GM13977 (cell line): ENCODE data around the gene NTM.

Experiments used
- DNase-seq: peaks from one replicate; pipeline ENCODE4 v3.0.0; 2012; ENCODE audit warnings: low spot score
- in situ Hi-C: fragments of 300-500 bp; cut with MboI; formaldehyde crosslinking; loops from one replicate; pipeline ENCODE4 v1.12.0; 2022; ENCODE audit warnings: low sequenced_read_pairs, low pct_unique_long_range_greater_than_20kb, mixed read lengths, inconsistent platforms; ENCODE audit not compliant: unreplicated experiment
- TF ChIP-seq, protein P1 (sequence below): IDR thresholded peaks from 2 replicates; pipeline ENCODE4 v1.5.1; 2012; ENCODE audit warnings: mild to moderate bottlenecking, control low read depth; ENCODE audit not compliant: insufficient read depth; ENCODE audit errors: extremely low read depth, missing control alignments

The NTM gene

DNA sequence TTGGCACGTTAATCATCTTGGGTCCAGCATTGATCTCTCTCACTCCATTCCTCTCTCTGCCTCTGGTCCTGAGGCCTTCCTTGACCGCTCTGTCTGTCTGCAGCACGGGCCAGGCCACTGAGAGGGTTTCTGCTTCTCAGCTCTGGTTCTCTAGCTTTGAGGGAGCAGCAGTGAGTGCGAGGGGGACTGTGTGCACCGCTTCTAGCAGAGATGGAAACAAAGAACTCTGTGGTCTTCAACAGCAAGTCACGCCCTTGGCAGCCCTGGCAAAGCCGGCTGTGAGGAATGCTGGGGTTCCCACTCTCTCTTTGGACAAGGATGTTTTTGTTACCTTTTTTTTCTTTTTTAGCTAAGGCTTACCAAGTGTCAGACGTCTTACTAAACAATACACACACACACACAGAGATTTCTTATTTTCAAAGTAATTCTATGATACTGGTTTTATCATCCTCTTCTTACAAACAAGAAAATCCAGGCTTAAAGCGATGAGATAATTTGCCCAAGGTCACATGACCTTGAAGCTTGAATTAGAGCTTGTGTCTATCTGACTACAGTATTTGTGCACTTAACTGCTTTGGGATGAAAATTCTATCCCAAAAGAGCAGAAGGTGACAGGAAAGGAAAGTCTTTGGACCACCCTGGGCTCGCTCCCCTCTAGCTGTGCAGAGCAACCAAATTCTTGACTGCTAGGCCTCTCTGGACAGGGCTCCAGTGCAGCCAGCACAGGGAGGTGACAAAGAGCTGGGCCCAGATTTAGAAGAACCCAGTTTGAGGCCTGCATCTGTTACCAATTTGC, 293.2 kb downstream of the NTM start:
- in situ Hi-C loops = no loop called here
- TF ChIP-seq, protein P1, sequence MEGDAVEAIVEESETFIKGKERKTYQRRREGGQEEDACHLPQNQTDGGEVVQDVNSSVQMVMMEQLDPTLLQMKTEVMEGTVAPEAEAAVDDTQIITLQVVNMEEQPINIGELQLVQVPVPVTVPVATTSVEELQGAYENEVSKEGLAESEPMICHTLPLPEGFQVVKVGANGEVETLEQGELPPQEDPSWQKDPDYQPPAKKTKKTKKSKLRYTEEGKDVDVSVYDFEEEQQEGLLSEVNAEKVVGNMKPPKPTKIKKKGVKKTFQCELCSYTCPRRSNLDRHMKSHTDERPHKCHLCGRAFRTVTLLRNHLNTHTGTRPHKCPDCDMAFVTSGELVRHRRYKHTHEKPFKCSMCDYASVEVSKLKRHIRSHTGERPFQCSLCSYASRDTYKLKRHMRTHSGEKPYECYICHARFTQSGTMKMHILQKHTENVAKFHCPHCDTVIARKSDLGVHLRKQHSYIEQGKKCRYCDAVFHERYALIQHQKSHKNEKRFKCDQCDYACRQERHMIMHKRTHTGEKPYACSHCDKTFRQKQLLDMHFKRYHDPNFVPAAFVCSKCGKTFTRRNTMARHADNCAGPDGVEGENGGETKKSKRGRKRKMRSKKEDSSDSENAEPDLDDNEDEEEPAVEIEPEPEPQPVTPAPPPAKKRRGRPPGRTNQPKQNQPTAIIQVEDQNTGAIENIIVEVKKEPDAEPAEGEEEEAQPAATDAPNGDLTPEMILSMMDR = no peak
- no peak for DNase-seq

DNA sequence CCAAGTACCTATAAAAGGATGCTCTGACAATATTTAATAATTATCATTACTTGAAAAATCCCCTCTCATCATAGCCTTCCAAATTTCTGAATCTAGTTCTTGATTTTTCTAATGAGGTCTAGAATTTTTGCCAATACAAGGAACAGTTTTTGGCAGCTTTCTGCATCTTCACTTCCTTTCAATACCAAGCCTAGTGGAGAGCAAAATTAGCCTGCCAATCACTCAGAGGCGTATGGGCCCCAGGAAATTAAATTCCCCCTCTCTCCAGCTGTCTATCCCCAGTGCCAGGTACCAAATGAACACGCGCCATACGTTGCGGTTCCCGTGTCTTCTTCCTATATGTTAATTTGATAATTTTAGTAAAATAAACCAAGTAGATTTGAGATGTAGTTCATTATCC, 293.9 kb downstream of the NTM start:
- TF ChIP-seq, protein P1 = no peak
- in situ Hi-C loops = no loop called here
- DNase-seq = no peak

DNA sequence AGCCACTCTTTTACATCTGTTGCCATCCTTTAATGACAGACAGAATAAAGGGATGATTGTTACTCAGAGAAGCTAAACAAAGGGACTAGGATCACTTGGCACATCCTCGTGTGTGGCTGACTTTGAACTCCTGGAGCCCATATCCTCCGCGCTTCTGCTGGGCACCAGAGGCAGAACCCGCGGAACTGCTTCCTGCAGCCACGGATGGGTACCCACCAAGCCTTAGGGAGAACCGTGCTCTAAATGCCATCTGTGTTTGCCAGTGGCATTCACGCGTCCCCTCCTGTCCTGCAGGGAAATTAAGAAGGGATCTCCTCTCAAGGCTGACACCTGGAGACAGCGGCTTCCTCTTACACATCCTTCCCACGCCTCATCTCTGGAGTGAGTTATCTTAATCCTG, 294.4 kb downstream of the NTM start:
- no peak for DNase-seq
- TF ChIP-seq, protein P1 = no peak
- in situ Hi-C loops = no loop called here

DNA sequence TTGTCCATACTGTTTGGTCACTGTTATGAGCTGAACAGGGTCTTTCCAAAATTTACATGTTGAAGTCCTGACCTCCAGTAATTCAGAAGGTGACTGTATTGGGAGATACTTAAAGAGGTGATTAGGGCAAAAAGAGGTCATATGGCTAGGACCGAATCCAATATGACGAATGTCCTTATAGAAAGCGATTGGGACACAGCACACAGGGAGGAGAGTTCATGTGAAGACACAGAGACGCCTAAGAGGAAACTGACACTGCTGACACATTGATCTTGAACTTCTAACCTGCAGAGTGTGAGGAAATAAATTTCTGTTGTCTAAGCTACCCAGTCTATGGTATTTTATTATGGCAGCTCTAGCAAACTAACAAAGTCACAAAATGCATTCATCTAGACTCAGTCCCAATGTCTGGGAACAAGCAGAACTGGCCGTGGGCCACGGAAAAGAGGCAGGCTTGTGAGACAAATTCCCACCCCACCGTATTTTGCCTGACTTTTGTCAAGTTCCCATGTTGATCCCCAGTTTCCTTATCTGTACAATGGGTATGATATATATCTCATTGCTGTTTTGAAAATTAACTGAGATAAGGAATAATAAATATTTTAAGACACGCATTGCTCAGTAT, 295.0 kb downstream of the NTM start:
- in situ Hi-C loops = no loop called here
- DNase-seq = no peak
- TF ChIP-seq, protein P1 = no peak

DNA sequence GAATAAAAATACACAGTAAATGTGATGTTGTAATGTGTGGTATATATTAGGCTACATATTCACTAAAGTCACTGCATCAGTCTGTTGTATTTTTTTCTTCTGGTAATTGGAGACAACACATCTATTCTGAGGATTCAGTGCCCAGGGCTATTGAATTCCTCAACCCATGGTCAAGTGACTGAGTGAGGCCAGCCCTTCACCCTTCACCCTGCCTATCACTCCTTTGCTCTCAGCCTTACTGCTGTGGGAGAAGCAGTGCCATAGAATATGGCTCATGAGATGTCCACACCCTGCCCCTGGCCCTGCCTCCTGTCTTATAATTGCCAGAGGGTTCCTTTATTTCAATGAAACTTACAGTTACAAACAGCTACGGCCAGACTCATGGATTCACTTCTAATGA, 295.6 kb downstream of the NTM start:
- no peak for DNase-seq
- TF ChIP-seq, protein P1 = no peak
- in situ Hi-C loops = no loop called here

DNA sequence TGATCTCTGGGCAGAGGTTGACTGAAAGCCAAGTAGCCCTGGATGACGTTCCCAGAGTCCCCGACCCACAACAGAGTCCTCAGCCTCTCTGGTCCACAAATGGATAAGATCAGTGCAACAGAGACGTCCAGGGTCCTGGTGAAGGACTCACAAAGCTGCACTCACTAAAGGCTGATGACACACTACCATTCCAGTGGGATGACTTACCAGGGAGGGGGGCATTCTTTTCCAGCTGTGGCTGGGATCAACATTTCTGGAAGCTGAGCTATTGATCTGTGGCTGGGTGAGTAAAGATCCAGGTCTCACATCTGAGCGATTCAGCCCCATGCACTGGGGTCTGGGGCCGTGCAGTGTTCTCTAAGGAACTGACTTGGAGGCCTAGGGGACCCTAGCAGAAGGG, 296.2 kb downstream of the NTM start:
- in situ Hi-C loops = no loop called here
- no peak for DNase-seq

More for the DNA sequence above, 296.2 kb downstream of the NTM start:
- TF ChIP-seq, protein P1 = no peak
